SK-N-SH (cell line): ENCODE measurements around the gene VASN. TPM values are rescaled to one million over a fixed set of nuclear protein-coding genes. Genes with fewer than 3 reads are reported as not detected.

Experiments used
- CTCF ChIA-PET: fragments of 300-600, 350-600 bp; formaldehyde crosslinking; extraction: SDS; loops from one replicate; lab custom pipeline; 2021; lab: Yijun Ruan, JAX
- POLR2A ChIA-PET: fragments of 350-600 bp; sonication (Branson Sonifier 250); formaldehyde crosslinking; extraction: SDS; loops from one replicate; lab custom pipeline; 2020; ENCODE audit warnings: antibody characterized with exemption, inconsistent platforms; lab: Yijun Ruan, JAX
- DNase-seq: peaks from one replicate; pipeline ENCODE4 v3.0.0; 2012
- H2AFZ ChIP-seq: fragments of 200-600 bp; sonication (generic); 2 replicates; pipeline ENCODE4 v1.8.1; 2016; ENCODE audit warnings: antibody characterized with exemption, mild to moderate bottlenecking, low read depth
- H3F3A ChIP-seq: fragments of 200-600 bp; sonication (generic); replicated peaks from 2 replicates; pipeline ENCODE3; 2016; ENCODE audit warnings: antibody characterized with exemption, mild to moderate bottlenecking; ENCODE audit not compliant: insufficient read depth
- H3K27ac ChIP-seq, 2 experiments: fragments of 200-500 bp in 1 of 2; fragments of 200-600 bp in 1 of 2; sonication (Bioruptor generic) in 1 of 2; sonication (generic), shearing (Covaris generic) in 1 of 2; 2 replicates each; pipeline versions ENCODE4 v1.5.1 to v1.6.1; 2014 to 2016; ENCODE audit warnings: low read depth in 2 of 2, inconsistent platforms in 1 of 2, low read length in 1 of 2, mild to moderate bottlenecking in 1 of 2, mixed read lengths in 1 of 2
- H3K27me3 ChIP-seq: fragments of 200-600 bp; sonication (generic), shearing (Covaris generic); 2 replicates; pipeline ENCODE4 v1.6.1; 2016; ENCODE audit warnings: mixed run types; ENCODE audit not compliant: insufficient read depth
- H3K36me3 ChIP-seq, 2 experiments: fragments of 200-500 bp in 1 of 2; fragments of 200-600 bp in 1 of 2; sonication (Bioruptor generic) in 1 of 2; sonication (generic) in 1 of 2; replicated peaks in 1 of 2; 2 replicates each; pipeline versions ENCODE3 to v1.5.1; 2014 to 2016; ENCODE audit warnings: low read length in 1 of 2, mild to moderate bottlenecking in 1 of 2; ENCODE audit not compliant: insufficient read depth in 2 of 2, control insufficient read depth in 1 of 2
- H3K4me1 ChIP-seq, 2 experiments: fragments of 200-500 bp in 1 of 2; fragments of 200-600 bp in 1 of 2; sonication (Bioruptor generic) in 1 of 2; sonication (generic), shearing (Covaris generic) in 1 of 2; 2 replicates each; pipeline versions ENCODE4 v1.5.1 to v1.6.1; 2014 to 2016; ENCODE audit warnings: low read depth in 1 of 2, low read length in 1 of 2, mixed run types in 1 of 2; ENCODE audit not compliant: insufficient read depth in 2 of 2, control insufficient read depth in 1 of 2
- H3K4me2 ChIP-seq: fragments of 200-600 bp; sonication (generic), shearing (Covaris generic); 2 replicates; pipeline ENCODE4 v1.6.1; 2017; ENCODE audit warnings: mixed run types
- H3K4me3 ChIP-seq, 2 experiments: fragments of 200-500 bp in 1 of 2; fragments of 200-600 bp in 1 of 2; sonication (Bioruptor generic) in 1 of 2; sonication (generic), shearing (Covaris generic) in 1 of 2; 2 replicates each; pipeline versions ENCODE4 v1.5.1 to v1.8.1; 2014 to 2016; ENCODE audit warnings: low read depth in 2 of 2, inconsistent platforms in 1 of 2, low read length in 1 of 2, mild to moderate bottlenecking in 1 of 2, mixed read lengths in 1 of 2, moderate library complexity in 1 of 2
- H3K79me2 ChIP-seq: fragments of 200-600 bp; sonication (generic); 2 replicates; pipeline ENCODE4 v1.8.1; 2017; ENCODE audit warnings: mild to moderate bottlenecking; ENCODE audit not compliant: insufficient read depth
- H3K9ac ChIP-seq: fragments of 200-600 bp; sonication (generic); 2 replicates; pipeline ENCODE4 v1.6.1; 2017; ENCODE audit warnings: mixed run types
- H3K9me2 ChIP-seq: fragments of 200-600 bp; sonication (generic); 2 replicates; pipeline ENCODE4 v1.6.1; 2017; ENCODE audit warnings: mixed run types
- H3K9me3 ChIP-seq: fragments of 200-600 bp; sonication (generic); 2 replicates; pipeline ENCODE4 v1.6.1; 2017; ENCODE audit warnings: mixed run types, mild to moderate bottlenecking, moderate library complexity
- H4K20me1 ChIP-seq: fragments of 200-600 bp; sonication (generic); 2 replicates; pipeline ENCODE4 v1.6.1; 2017; ENCODE audit warnings: mild to moderate bottlenecking, mixed run types; ENCODE audit not compliant: insufficient read depth
- EP300 ChIP-seq, 2 experiments: IDR thresholded peaks; 2 replicates each; pipeline versions ENCODE4 v1.4.0 to v1.6.1; 2012; ENCODE audit warnings: borderline replicate concordance in 1 of 2, low read depth in 1 of 2, low read length in 1 of 2
- EZH2phosphoT487 ChIP-seq: fragments of 200-600 bp; sonication (generic); IDR thresholded peaks from 2 replicates; pipeline ENCODE4 v1.6.1; 2017; ENCODE audit warnings: low read depth, mixed run types, mild to moderate bottlenecking, antibody characterized with exemption, moderate library complexity, borderline replicate concordance
- FOSL2 ChIP-seq: IDR thresholded peaks from 2 replicates; pipeline ENCODE4 v1.4.0; 2012; ENCODE audit warnings: low read depth, mild to moderate bottlenecking, moderate library complexity, borderline replicate concordance
- FOXJ3 ChIP-seq: sonication (generic); formaldehyde crosslinking; IDR thresholded peaks from 2 replicates; pipeline ENCODE4 v1.5.1; 2020; ENCODE audit warnings: mild to moderate bottlenecking, missing genetic modification reagents
- FOXM1 ChIP-seq: IDR thresholded peaks from 2 replicates; pipeline ENCODE4 v1.4.0; 2012; ENCODE audit warnings: low read depth, mild to moderate bottlenecking
- GABPA ChIP-seq: IDR thresholded peaks from 2 replicates; pipeline ENCODE4 v1.4.0; 2012; ENCODE audit warnings: low read depth, mild to moderate bottlenecking
- IRF3 ChIP-seq: fragments of 150-350 bp; IDR thresholded peaks from 2 replicates; pipeline ENCODE4 v1.6.1; 2016; ENCODE audit warnings: mild to moderate bottlenecking, low read depth, low read length
- JUND ChIP-seq: IDR thresholded peaks from 2 replicates; pipeline ENCODE4 v1.4.0; 2012
- MXI1 ChIP-seq: IDR thresholded peaks from 2 replicates; pipeline ENCODE4 v1.6.1; 2012; ENCODE audit warnings: mild to moderate bottlenecking, low read depth, low read length, improper control_type of control experiment
- NFIC ChIP-seq: IDR thresholded peaks from 2 replicates; pipeline ENCODE4 v1.4.0; 2012; ENCODE audit warnings: borderline replicate concordance
- NRF1 ChIP-seq: IDR thresholded peaks from 2 replicates; pipeline ENCODE4 v1.6.1; 2012; ENCODE audit warnings: low read depth, mild to moderate bottlenecking, low read length
- RFX5 ChIP-seq: IDR thresholded peaks from 2 replicates; pipeline ENCODE4 v1.6.1; 2012; ENCODE audit warnings: mild to moderate bottlenecking, improper control_type of control experiment, low read length
- TAF1 ChIP-seq: IDR thresholded peaks from 2 replicates; pipeline ENCODE4 v1.6.1; 2012; ENCODE audit warnings: low read depth, mild to moderate bottlenecking, low read length, moderate library complexity, borderline replicate concordance
- TCF12 ChIP-seq: IDR thresholded peaks from 2 replicates; pipeline ENCODE4 v1.4.0; 2012
- YY1 ChIP-seq: IDR thresholded peaks from 2 replicates; pipeline ENCODE4 v1.4.0; 2012; ENCODE audit warnings: low read depth, mild to moderate bottlenecking
- WGBS: methylation state at CpG from one replicate; pipeline ENCODE4 v1.1.6; 2017; ENCODE audit warnings: low lambda C conversion rate; 5-methylcytosine and 5-hydroxymethylcytosine counted together
- polyA plus RNA-seq, 3 experiments: library from polyadenylated mRNA; depleted of rRNA; stranded (reverse); fragments of >200 nt; gene quantifications; 2 replicates each; pipeline ENCODE4 v1.2.3, GENCODE V29; 2012
- TF ChIP-seq, protein P1 (sequence below): IDR thresholded peaks from 2 replicates; pipeline ENCODE4; 2012
- TF ChIP-seq, protein P2 (sequence below): IDR thresholded peaks from 2 replicates; pipeline ENCODE4 v1.4.0; 2012; ENCODE audit warnings: low read depth, borderline replicate concordance
- TF ChIP-seq, protein P3 (sequence below): fragments of 150-350 bp; IDR thresholded peaks from 2 replicates; pipeline ENCODE4 v1.6.1; 2017; ENCODE audit warnings: antibody characterized with exemption, low read length, low read depth, borderline replicate concordance

The VASN gene
- polyA plus RNA-seq, 1 of the 3 experiments (the other 2 are of a cell fraction): 37.4 TPM

DNA sequence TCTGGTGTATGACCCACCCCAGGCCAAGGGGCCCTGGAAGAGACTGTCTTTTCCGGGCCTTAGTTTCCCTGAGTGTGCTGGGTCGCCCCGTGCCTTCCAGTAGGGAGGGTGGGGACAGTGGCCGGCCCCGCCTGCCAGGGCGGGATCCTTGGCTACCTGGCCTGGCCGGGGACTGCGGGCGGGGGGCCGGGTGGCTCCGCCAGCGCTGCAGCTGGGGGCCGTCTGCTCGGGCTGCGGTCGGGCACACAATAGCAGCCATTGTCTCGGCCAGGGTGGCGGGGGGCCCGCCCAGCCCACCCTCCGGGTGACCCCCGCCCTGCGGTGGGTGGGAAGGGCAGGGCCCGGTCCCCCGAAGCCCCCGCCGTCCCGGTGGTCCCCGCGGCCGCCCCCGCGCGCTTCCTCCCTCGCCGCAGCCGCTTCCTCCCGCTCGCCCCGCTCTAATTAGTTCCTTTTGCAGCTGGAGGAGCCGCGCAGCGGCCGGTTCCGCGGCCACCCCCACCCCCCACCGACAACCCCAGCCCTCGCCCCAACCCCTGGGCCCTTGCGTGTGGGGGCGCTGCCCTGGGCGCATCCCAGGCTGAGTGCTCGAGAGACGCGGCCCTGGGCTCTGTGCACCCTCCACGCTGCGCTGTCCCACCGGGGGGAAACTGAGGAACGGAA is 44.1 kb upstream of the VASN start:
- peak overlapping the region; percentile 23; the same call in 1 of the 2 replicates for H3K9ac ChIP-seq
- H2AFZ ChIP-seq: no peak overlapping the region
- ChIA-PET CTCF (interaction anchor here (0.6 to 14.9 kb wide), 25 partner anchors 10 to 646 kb away, joined by 3 to 281 read pairs (median 7); partner anchors contain the start of gene TFAP4), POLR2A (interaction anchor here (0.7 to 1.3 kb wide), 4 partner anchors 12 to 65 kb away, joined by 3 to 8 read pairs (median 4); no protein-coding TSS in a partner anchor)
- H3F3A ChIP-seq: peaks cover 12% of the 10 kb centered on the region
- H3K4me1 ChIP-seq: peaks cover 15 to 34% of the 10 kb centered on the region in 2 experiments; a peak in 3 of 4 replicates
- 34% methylated on average over 5 of the region's 57 CpGs for WGBS
- H3K79me2 ChIP-seq: peaks cover 91% of the 10 kb centered on the region
- H3K4me2 ChIP-seq: peak overlapping the region; percentile 66; the same call in 1 of the 2 replicates
- H3K36me3 ChIP-seq: peaks cover 0 to 4% of the 10 kb centered on the region in 2 experiments
- peak overlapping the region; percentile 12 to 39; a peak in 2 of 4 replicates for H3K4me3 ChIP-seq
- TF ChIP-seq FOSL2 (no peak), EP300 (IDR thresholded peaks at IDR 0.05; ENCODE audit: borderline replicate concordance in 1 of 2, low read depth in 1 of 2, low read length in 1 of 2) (no peak), FOXJ3 (CRISPR knock-in tag) (no peak), JUND (no peak), GABPA (no peak), MXI1 (no peak), FOXM1 (no peak), TCF12 (no peak), TAF1 (no peak), NRF1 (no peak), RFX5 (no peak), YY1 (no peak), EZH2phosphoT487 (no peak), NFIC (no peak), IRF3 (no peak)
- TF ChIP-seq, protein P1, sequence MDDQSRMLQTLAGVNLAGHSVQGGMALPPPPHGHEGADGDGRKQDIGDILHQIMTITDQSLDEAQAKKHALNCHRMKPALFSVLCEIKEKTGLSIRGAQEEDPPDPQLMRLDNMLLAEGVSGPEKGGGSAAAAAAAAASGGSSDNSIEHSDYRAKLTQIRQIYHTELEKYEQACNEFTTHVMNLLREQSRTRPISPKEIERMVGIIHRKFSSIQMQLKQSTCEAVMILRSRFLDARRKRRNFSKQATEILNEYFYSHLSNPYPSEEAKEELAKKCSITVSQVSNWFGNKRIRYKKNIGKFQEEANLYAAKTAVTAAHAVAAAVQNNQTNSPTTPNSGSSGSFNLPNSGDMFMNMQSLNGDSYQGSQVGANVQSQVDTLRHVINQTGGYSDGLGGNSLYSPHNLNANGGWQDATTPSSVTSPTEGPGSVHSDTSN: no peak
- TF ChIP-seq, protein P2, sequence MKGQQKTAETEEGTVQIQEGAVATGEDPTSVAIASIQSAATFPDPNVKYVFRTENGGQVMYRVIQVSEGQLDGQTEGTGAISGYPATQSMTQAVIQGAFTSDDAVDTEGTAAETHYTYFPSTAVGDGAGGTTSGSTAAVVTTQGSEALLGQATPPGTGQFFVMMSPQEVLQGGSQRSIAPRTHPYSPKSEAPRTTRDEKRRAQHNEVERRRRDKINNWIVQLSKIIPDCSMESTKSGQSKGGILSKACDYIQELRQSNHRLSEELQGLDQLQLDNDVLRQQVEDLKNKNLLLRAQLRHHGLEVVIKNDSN: no peak
- TF ChIP-seq, protein P3, sequence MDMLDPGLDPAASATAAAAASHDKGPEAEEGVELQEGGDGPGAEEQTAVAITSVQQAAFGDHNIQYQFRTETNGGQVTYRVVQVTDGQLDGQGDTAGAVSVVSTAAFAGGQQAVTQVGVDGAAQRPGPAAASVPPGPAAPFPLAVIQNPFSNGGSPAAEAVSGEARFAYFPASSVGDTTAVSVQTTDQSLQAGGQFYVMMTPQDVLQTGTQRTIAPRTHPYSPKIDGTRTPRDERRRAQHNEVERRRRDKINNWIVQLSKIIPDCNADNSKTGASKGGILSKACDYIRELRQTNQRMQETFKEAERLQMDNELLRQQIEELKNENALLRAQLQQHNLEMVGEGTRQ: no peak
- H4K20me1 ChIP-seq: peaks cover 70% of the 10 kb centered on the region
- no peaks in the 10 kb centered on the region for H3K9me3 ChIP-seq
- no peaks in the 10 kb centered on the region for H3K9me2 ChIP-seq
- peak overlapping the region; percentile 22 to 82; a peak in 3 of 4 replicates for H3K27ac ChIP-seq
- DNase-seq: peak; percentile 80
- no peaks in the 10 kb centered on the region for H3K27me3 ChIP-seq
